BLaER1 treated with 17β-estradiol and CSF1 and Interleukin-3, amounts not matched to agents 10 nM and 100 nM (cell line): ENCODE results near the gene PKHD1.

Experiments
- H3K27ac ChIP-seq, 11 experiments: shearing (Covaris generic); formaldehyde crosslinking; 2 replicates each; pipeline ENCODE4 v1.8.1; 2022
- H3K27me3 ChIP-seq, 11 experiments: shearing (Covaris generic); formaldehyde crosslinking; 2 replicates each; pipeline ENCODE4 v1.8.1; 2022
- H3K36me3 ChIP-seq, 11 experiments: shearing (Covaris generic); formaldehyde crosslinking; 2 replicates each; pipeline ENCODE4 v1.8.1; 2022
- H3K4me1 ChIP-seq, 10 experiments: shearing (Covaris generic); formaldehyde crosslinking; 2 replicates each; pipeline ENCODE4 v1.8.1; 2022
- H3K4me2 ChIP-seq, 11 experiments: shearing (Covaris generic); formaldehyde crosslinking; 2 replicates each; pipeline ENCODE4 v1.8.1; 2022
- H3K4me3 ChIP-seq, 10 experiments: shearing (Covaris generic); formaldehyde crosslinking; 2 replicates each; pipeline ENCODE4 v1.8.1; 2022
- H3K9ac ChIP-seq, 11 experiments: shearing (Covaris generic); formaldehyde crosslinking; 2 replicates each; pipeline ENCODE4 v1.8.1; 2022
- H3K9me3 ChIP-seq, 11 experiments: shearing (Covaris generic); formaldehyde crosslinking; replicated peaks in 1 of 11; 2 replicates each; pipeline ENCODE4 v1.8.1; 2022
- H4K20me1 ChIP-seq, 11 experiments: shearing (Covaris generic); formaldehyde crosslinking; 2 replicates each; pipeline ENCODE4 v1.8.1; 2022
- Cebpa-rat ChIP-seq, 11 experiments: shearing (Covaris generic); IDR thresholded peaks; 2 replicates each; pipeline ENCODE4 v1.8.1; 2022

The PKHD1 gene

GRCh38 chr6:52041134-52041533 lies 46.3 kb downstream of the PKHD1 start:
- no peak for TF ChIP-seq Cebpa-rat (IDR thresholded peaks at IDR 0.05)
- H3K9me3 ChIP-seq, result no peaks in the 10 kb centered on the region
- no peak overlapping the region for H3K9ac ChIP-seq
- no peak overlapping the region for H3K4me3 ChIP-seq
- no peak overlapping the region for H3K27ac ChIP-seq
- no peaks in the 10 kb centered on the region for H3K36me3 ChIP-seq
- no peaks in the 10 kb centered on the region; a peak in 1 of 22 replicates for H4K20me1 ChIP-seq
- no peaks in the 10 kb centered on the region for H3K4me1 ChIP-seq
- no peak overlapping the region for H3K4me2 ChIP-seq
- no peaks in the 10 kb centered on the region for H3K27me3 ChIP-seq

GRCh38 chr6:52027699-52028098 lies 59.7 kb downstream of the PKHD1 start:
- no peak for TF ChIP-seq Cebpa-rat (IDR thresholded peaks at IDR 0.05)
- no peak overlapping the region for H3K27ac ChIP-seq
- no peak overlapping the region for H3K4me2 ChIP-seq
- H3K36me3 ChIP-seq, result no peaks in the 10 kb centered on the region
- no peaks in the 10 kb centered on the region; a peak in 1 of 22 replicates for H4K20me1 ChIP-seq
- H3K4me3 ChIP-seq, result no peak overlapping the region
- H3K27me3 ChIP-seq, result no peaks in the 10 kb centered on the region
- H3K9me3 ChIP-seq, result peaks cover 2 to 12% (median 6%) of the 10 kb centered on the region in 11 experiments
- H3K4me1 ChIP-seq, result no peaks in the 10 kb centered on the region
- H3K9ac ChIP-seq, result no peak overlapping the region

GRCh38 chr6:52024451-52025068 lies 62.9 kb downstream of the PKHD1 start:
- no peak overlapping the region for H3K4me2 ChIP-seq
- no peak for TF ChIP-seq Cebpa-rat (IDR thresholded peaks at IDR 0.05)
- no peak overlapping the region for H3K27ac ChIP-seq
- H3K27me3 ChIP-seq, result no peaks in the 10 kb centered on the region
- no peaks in the 10 kb centered on the region; a peak in 1 of 22 replicates for H4K20me1 ChIP-seq
- no peaks in the 10 kb centered on the region for H3K36me3 ChIP-seq
- H3K9ac ChIP-seq, result no peak overlapping the region
- no peaks in the 10 kb centered on the region for H3K4me1 ChIP-seq
- no peak overlapping the region for H3K4me3 ChIP-seq
- no peaks in the 10 kb centered on the region; a peak in 1 of 22 replicates for H3K9me3 ChIP-seq

GRCh38 chr6:52022675-52023074 lies 64.7 kb downstream of the PKHD1 start:
- Histone ChIP-seq H3K36me3 (no peaks in the 10 kb centered on the region), H3K4me2 (no peak overlapping the region), H3K27me3 (no peaks in the 10 kb centered on the region), H3K4me3 (no peak overlapping the region), H3K9ac (no peak overlapping the region), H4K20me1 (no peaks in the 10 kb centered on the region; a peak in 1 of 22 replicates), H3K4me1 (no peaks in the 10 kb centered on the region), H3K27ac (no peak overlapping the region), H3K9me3 (no peaks in the 10 kb centered on the region)
- TF ChIP-seq Cebpa-rat (IDR thresholded peaks at IDR 0.05), result no peak

GRCh38 chr6:52020945-52021570 lies 66.4 kb downstream of the PKHD1 start:
- Histone ChIP-seq H3K4me2 (no peak overlapping the region), H3K4me3 (no peak overlapping the region), H3K4me1 (no peaks in the 10 kb centered on the region; a peak in 2 of 20 replicates), H4K20me1 (no peaks in the 10 kb centered on the region; a peak in 1 of 22 replicates), H3K36me3 (no peaks in the 10 kb centered on the region), H3K9me3 (no peaks in the 10 kb centered on the region), H3K9ac (no peak overlapping the region), H3K27me3 (no peaks in the 10 kb centered on the region), H3K27ac (no peak overlapping the region)
- TF ChIP-seq Cebpa-rat (IDR thresholded peaks at IDR 0.05), result no peak

- Histone ChIP-seq H4K20me1 (no peaks in the 10 kb centered on the region; a peak in 1 of 22 replicates), H3K9ac (no peak overlapping the region), H3K27ac (no peak overlapping the region), H3K4me3 (no peak overlapping the region), H3K27me3 (no peaks in the 10 kb centered on the region), H3K9me3 (no peaks in the 10 kb centered on the region), H3K4me2 (no peak overlapping the region), H3K36me3 (no peaks in the 10 kb centered on the region), H3K4me1 (peaks cover 0 to 3% (median 0%) of the 10 kb centered on the region in 10 experiments; a peak in 2 of 20 replicates)
- no peak for TF ChIP-seq Cebpa-rat (IDR thresholded peaks at IDR 0.05)
These were observed 67.5 kb downstream of the PKHD1 start for GRCh38 chr6:52019881-52020280.

- Histone ChIP-seq H3K27ac (no peak overlapping the region), H3K27me3 (no peaks in the 10 kb centered on the region), H3K9ac (no peak overlapping the region), H3K4me1 (peaks cover 0 to 3% (median 0%) of the 10 kb centered on the region in 10 experiments; a peak in 2 of 20 replicates), H4K20me1 (no peaks in the 10 kb centered on the region), H3K4me3 (no peak overlapping the region), H3K4me2 (no peak overlapping the region), H3K9me3 (no peaks in the 10 kb centered on the region), H3K36me3 (no peaks in the 10 kb centered on the region)
- no peak for TF ChIP-seq Cebpa-rat (IDR thresholded peaks at IDR 0.05)
These were observed 68.3 kb downstream of the PKHD1 start for GRCh38 chr6:52019092-52019491.

- no peak for TF ChIP-seq Cebpa-rat (IDR thresholded peaks at IDR 0.05)
- Histone ChIP-seq H3K27me3 (no peaks in the 10 kb centered on the region), H3K4me1 (peaks cover 0 to 3% (median 0%) of the 10 kb centered on the region in 10 experiments; a peak in 2 of 20 replicates), H3K9ac (no peak overlapping the region), H3K4me3 (no peak overlapping the region), H3K36me3 (no peaks in the 10 kb centered on the region), H3K27ac (no peak overlapping the region), H3K9me3 (no peaks in the 10 kb centered on the region), H4K20me1 (no peaks in the 10 kb centered on the region), H3K4me2 (no peak overlapping the region)
These were observed 70.3 kb downstream of the PKHD1 start for GRCh38 chr6:52016915-52017748.

GRCh38 chr6:52015953-52016352 lies 71.5 kb downstream of the PKHD1 start:
- H3K27ac ChIP-seq, result no peak overlapping the region
- H3K9ac ChIP-seq, result no peak overlapping the region
- H3K4me3 ChIP-seq, result no peak overlapping the region
- no peak for TF ChIP-seq Cebpa-rat (IDR thresholded peaks at IDR 0.05)
- H3K9me3 ChIP-seq, result no peaks in the 10 kb centered on the region
- no peaks in the 10 kb centered on the region for H4K20me1 ChIP-seq
- peaks cover 0 to 3% (median 0%) of the 10 kb centered on the region in 10 experiments; a peak in 2 of 20 replicates for H3K4me1 ChIP-seq
- H3K4me2 ChIP-seq, result no peak overlapping the region
- H3K27me3 ChIP-seq, result no peaks in the 10 kb centered on the region
- no peaks in the 10 kb centered on the region for H3K36me3 ChIP-seq
